Endodermal cell (in vitro differentiated cells): ENCODE data around the gene LSAMP. TPM values are rescaled to one million over a fixed set of nuclear protein-coding genes. Genes with fewer than 3 reads are reported as not detected.

Source experiments
- DNase-seq: peaks from one replicate; pipeline ENCODE4 v3.0.0-alpha.2; 2017
- H3K27ac ChIP-seq: 2 replicates; pipeline ENCODE4 v1.5.1; 2013; ENCODE audit warnings: mild to moderate bottlenecking, low read depth, low read length, moderate library complexity
- H3K27me3 ChIP-seq: 2 replicates; pipeline ENCODE4 v1.6.1; 2013; ENCODE audit warnings: mild to moderate bottlenecking, low read length, moderate library complexity; ENCODE audit not compliant: insufficient read depth, control insufficient read depth, poor library complexity, severe bottlenecking
- H3K36me3 ChIP-seq: 2 replicates; pipeline ENCODE4 v1.7.0; 2013; ENCODE audit warnings: mild to moderate bottlenecking, low read length, moderate library complexity; ENCODE audit not compliant: control insufficient read depth, insufficient read depth
- H3K4me1 ChIP-seq: one replicate; pipeline ENCODE4 v1.7.0; 2013; ENCODE audit warnings: low read length; ENCODE audit not compliant: control insufficient read depth, insufficient read depth
- H3K4me3 ChIP-seq: 2 replicates; pipeline ENCODE4 v1.5.1; 2013; ENCODE audit warnings: mild to moderate bottlenecking, low read length, moderate library complexity
- H3K9ac ChIP-seq: 2 replicates; pipeline ENCODE4 v1.6.1; 2013; ENCODE audit warnings: mild to moderate bottlenecking, low read length, moderate library complexity; ENCODE audit not compliant: poor library complexity, severe bottlenecking; ENCODE audit errors: extremely low read depth
- H3K9me3 ChIP-seq: 2 replicates; pipeline ENCODE4 v1.6.1; 2013; ENCODE audit warnings: mild to moderate bottlenecking, low read length, moderate library complexity; ENCODE audit not compliant: control insufficient read depth
- H3K27ac Mint-ChIP-seq: 2 replicates; pipeline ENCODE4 v1.8.0; 2020; ENCODE audit warnings: mixed read lengths
- H3K27me3 Mint-ChIP-seq: 2 replicates; pipeline ENCODE4 v1.8.0; 2021; ENCODE audit warnings: mild to moderate bottlenecking, mixed read lengths; ENCODE audit not compliant: insufficient read depth
- H3K36me3 Mint-ChIP-seq: 2 replicates; pipeline ENCODE4 v1.8.0; 2020; ENCODE audit warnings: low read depth, mixed read lengths
- H3K4me1 Mint-ChIP-seq: 2 replicates; pipeline ENCODE4 v1.8.0; 2020; ENCODE audit warnings: mixed read lengths
- H3K4me3 Mint-ChIP-seq: 2 replicates; pipeline ENCODE4 v1.8.0; 2020; ENCODE audit warnings: mild to moderate bottlenecking, moderate library complexity, mixed read lengths
- H3K9me3 Mint-ChIP-seq: 2 replicates; pipeline ENCODE4 v1.8.0; 2020; ENCODE audit warnings: mild to moderate bottlenecking, mixed read lengths
- WGBS, 2 experiments: methylation state at CpG; one replicate each; pipeline versions ENCODE4 v1.1.5 to v1.1.7; 2013; ENCODE audit warnings: missing lambda C conversion rate in 2 of 2, mixed read lengths in 1 of 2; ENCODE audit not compliant: insufficient coverage in 1 of 2, insufficient read length in 1 of 2; 5-methylcytosine and 5-hydroxymethylcytosine counted together
- total RNA-seq, 2 donors: library from RNA; stranded (reverse); fragmentation: NEBNext Ultra II Directional in 1 of 2; extraction: Animal tissue kit (Norgen Biotek cat#: 25700) in 1 of 2; gene quantifications; 2 replicates in 1 of 2; 3 replicates in 1 of 2; pipeline ENCODE4 v1.2.1, GENCODE V29; 2021
- TF ChIP-seq, protein P1 (sequence below): fragments of 200-600 bp; sonication (generic); conservative IDR thresholded peaks from 2 replicates; pipeline ENCODE4 v1.5.0; 2021; ENCODE audit warnings: antibody characterized with exemption, mild to moderate bottlenecking

LSAMP gene
- total RNA-seq, 2 donors from 2014 or later, result 4.4 to 10.2 TPM

DNA sequence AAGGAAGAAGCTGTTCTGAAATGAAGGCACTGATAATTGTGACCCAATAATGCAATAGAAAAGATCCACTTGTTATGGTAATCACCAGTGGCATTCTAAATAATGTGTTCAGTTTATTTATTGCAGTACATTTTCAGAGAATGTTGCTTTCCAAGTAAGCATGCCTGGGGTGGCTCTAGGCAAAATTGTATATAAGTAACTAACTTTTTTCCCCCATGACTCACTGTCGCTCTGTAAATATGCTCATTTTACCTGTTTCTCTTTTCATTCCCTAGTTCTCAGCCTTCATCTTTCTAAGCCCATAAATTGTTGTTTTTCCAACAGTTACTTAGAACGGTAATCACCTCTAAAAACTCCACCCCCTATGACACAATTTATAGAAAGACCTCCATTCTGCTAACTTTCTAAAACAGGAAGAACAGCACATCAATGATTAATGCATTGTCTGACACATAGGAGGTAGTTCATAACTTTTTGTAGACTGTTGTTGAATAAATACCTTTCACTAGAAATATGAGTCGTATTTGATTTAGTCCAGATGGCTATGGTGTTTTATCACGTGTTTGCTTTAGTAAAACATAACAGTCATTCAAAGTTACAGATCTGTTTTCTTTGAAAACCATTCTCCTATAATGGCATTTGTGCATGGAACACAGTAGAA lies 143.1 kb downstream of the LSAMP start:
- Histone ChIP-seq H3K4me1 (no peaks in the 10 kb centered on the region), H3K36me3 (no peaks in the 10 kb centered on the region), H3K27ac (no peak overlapping the region), H3K9me3 (no peaks in the 10 kb centered on the region), H3K27me3 (no peaks in the 10 kb centered on the region), H3K9ac (no peak overlapping the region), H3K4me3 (no peak overlapping the region)
- TF ChIP-seq, protein P1, sequence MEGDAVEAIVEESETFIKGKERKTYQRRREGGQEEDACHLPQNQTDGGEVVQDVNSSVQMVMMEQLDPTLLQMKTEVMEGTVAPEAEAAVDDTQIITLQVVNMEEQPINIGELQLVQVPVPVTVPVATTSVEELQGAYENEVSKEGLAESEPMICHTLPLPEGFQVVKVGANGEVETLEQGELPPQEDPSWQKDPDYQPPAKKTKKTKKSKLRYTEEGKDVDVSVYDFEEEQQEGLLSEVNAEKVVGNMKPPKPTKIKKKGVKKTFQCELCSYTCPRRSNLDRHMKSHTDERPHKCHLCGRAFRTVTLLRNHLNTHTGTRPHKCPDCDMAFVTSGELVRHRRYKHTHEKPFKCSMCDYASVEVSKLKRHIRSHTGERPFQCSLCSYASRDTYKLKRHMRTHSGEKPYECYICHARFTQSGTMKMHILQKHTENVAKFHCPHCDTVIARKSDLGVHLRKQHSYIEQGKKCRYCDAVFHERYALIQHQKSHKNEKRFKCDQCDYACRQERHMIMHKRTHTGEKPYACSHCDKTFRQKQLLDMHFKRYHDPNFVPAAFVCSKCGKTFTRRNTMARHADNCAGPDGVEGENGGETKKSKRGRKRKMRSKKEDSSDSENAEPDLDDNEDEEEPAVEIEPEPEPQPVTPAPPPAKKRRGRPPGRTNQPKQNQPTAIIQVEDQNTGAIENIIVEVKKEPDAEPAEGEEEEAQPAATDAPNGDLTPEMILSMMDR, result no peak
- 81 to 100% methylated on average over 3 to 4 of the region's 4 CpGs for whole genome bisulfite sequencing, 2 experiments
- H3K36me3 Mint-ChIP-seq, result no peaks in the 10 kb centered on the region
- DNase-seq, result no peak
- H3K4me1 Mint-ChIP-seq, result peaks cover 4% of the 10 kb centered on the region
- H3K9me3 Mint-ChIP-seq, result no peaks in the 10 kb centered on the region
- H3K4me3 Mint-ChIP-seq, result no peak overlapping the region
- H3K27me3 Mint-ChIP-seq, result peaks cover 2% of the 10 kb centered on the region
- H3K27ac Mint-ChIP-seq, result no peak overlapping the region

DNA sequence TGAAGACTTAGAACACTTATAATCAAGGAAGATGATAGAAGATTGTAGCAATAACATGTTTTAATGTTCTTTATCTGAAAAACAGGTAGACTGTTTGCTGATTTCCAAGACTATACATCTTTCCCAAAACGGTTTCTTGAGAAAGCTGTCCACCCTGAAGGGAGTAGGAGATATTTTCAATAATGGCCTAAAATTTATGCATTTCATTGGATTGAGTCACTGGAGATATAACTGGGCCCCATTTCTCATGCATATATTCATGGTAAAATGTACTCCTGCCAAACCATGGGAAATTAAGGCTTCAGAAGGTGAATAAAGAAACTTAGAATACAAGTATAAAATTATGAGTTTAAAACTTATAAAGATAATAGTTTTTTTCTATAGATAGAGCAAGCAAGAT lies 143.9 kb downstream of the LSAMP start:
- no peak overlapping the region for H3K4me3 Mint-ChIP-seq
- no peak for DNase-seq
- no peaks in the 10 kb centered on the region for H3K9me3 ChIP-seq
- no peaks in the 10 kb centered on the region for H3K36me3 ChIP-seq
- H3K4me3 ChIP-seq, result no peak overlapping the region
- H3K9me3 Mint-ChIP-seq, result no peaks in the 10 kb centered on the region
- no peak overlapping the region for H3K9ac ChIP-seq
- TF ChIP-seq, protein P1, result no peak
- peaks cover 2% of the 10 kb centered on the region for H3K27me3 Mint-ChIP-seq
- WGBS, 2 experiments, result 90% methylated on average over 1 of the region's 1 CpG; no CpG with 5 or more reads in 1 of the 2 experiments
- no peak overlapping the region for H3K27ac ChIP-seq
- no peaks in the 10 kb centered on the region for H3K27me3 ChIP-seq
- no peaks in the 10 kb centered on the region for H3K4me1 ChIP-seq
- H3K27ac Mint-ChIP-seq, result no peak overlapping the region
- peaks cover 4% of the 10 kb centered on the region for H3K4me1 Mint-ChIP-seq
- H3K36me3 Mint-ChIP-seq, result no peaks in the 10 kb centered on the region

DNA sequence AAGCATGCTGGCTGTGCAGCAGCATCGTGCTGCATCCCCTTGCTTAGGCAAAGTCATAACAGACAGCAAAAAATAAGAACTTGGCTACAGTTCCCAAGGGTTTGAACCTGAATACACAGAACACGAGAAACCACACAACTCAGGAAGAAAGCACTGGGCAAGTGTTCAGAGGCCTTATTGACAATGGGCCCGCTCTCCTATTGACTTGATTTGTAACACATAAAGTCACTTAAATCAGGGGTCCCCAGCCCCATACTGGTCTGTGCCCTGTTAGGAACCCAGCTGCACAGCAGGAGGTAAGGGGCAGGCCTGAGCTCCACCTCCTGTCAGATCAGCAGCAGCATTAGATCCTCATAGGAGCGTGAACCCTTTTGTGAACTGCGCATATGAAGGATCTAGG lies 145.1 kb downstream of the LSAMP start:
- H3K36me3 Mint-ChIP-seq, result no peaks in the 10 kb centered on the region
- H3K4me3 ChIP-seq, result no peak overlapping the region
- H3K27ac Mint-ChIP-seq, result no peak overlapping the region
- TF ChIP-seq, protein P1, result no peak
- H3K9ac ChIP-seq, result no peak overlapping the region
- DNase-seq, result peak; percentile 47
- H3K27ac ChIP-seq, result no peak overlapping the region
- peaks cover 4% of the 10 kb centered on the region for H3K4me1 Mint-ChIP-seq
- H3K9me3 ChIP-seq, result no peaks in the 10 kb centered on the region
- no peaks in the 10 kb centered on the region for H3K27me3 ChIP-seq
- no peaks in the 10 kb centered on the region for H3K36me3 ChIP-seq
- no peaks in the 10 kb centered on the region for H3K4me1 ChIP-seq
- no peak overlapping the region for H3K4me3 Mint-ChIP-seq
- 93 to 100% methylated on average over 4 to 5 of the region's 5 CpGs for WGBS, 2 experiments
- H3K27me3 Mint-ChIP-seq, result peaks cover 2% of the 10 kb centered on the region
- H3K9me3 Mint-ChIP-seq, result no peaks in the 10 kb centered on the region
